SK-N-SH treated with all-trans-retinoic acid at 6 μM for 48 hours (cell line): ENCODE results near the gene KIF2C.

Experiments
- ATAC-seq: fragments of 200-7000 bp; cut with Tn5 transposase; 3 replicates; pipeline ENCODE4 v1.9.1; 2020; ENCODE audit warnings: mild to moderate bottlenecking, moderate library complexity
- CSDC2 ChIP-seq: fragments of 250-450 bp; sonication (Bioruptor Pico); IDR thresholded peaks from 2 replicates; pipeline ENCODE4 v1.5.0; 2020; ENCODE audit warnings: mild to moderate bottlenecking, moderate library complexity
- ESRRG ChIP-seq: fragments of 250-450 bp; sonication (Bioruptor Pico); IDR thresholded peaks from 2 replicates; pipeline ENCODE4 v1.6.1; 2021; ENCODE audit warnings: mild to moderate bottlenecking
- ISL1 ChIP-seq: fragments of 250-450 bp; sonication (Bioruptor Pico); IDR thresholded peaks from 2 replicates; pipeline ENCODE4 v2.1.2; 2022; ENCODE audit warnings: mild to moderate bottlenecking, moderate library complexity
- OSR1 ChIP-seq: fragments of 250-450 bp; sonication (Bioruptor Pico); IDR thresholded peaks from 2 replicates; pipeline ENCODE4 v1.8.0; 2022; ENCODE audit warnings: moderate library complexity, mild to moderate bottlenecking, inconsistent platforms
- RARB ChIP-seq: fragments of 250-450 bp; sonication (Bioruptor Pico); IDR thresholded peaks from 2 replicates; pipeline ENCODE4 v1.8.0; 2021; ENCODE audit warnings: mild to moderate bottlenecking, moderate library complexity
- SNAI2 ChIP-seq: fragments of 250-450 bp; sonication (Bioruptor Pico); IDR thresholded peaks from 2 replicates; pipeline ENCODE4 v1.5.0; 2020; ENCODE audit warnings: mild to moderate bottlenecking, moderate library complexity
- TCF4 ChIP-seq: fragments of 250-450 bp; sonication (Bioruptor Pico); IDR thresholded peaks from 2 replicates; pipeline ENCODE4 v1.8.0; 2021; ENCODE audit warnings: mild to moderate bottlenecking, moderate library complexity, borderline replicate concordance
- ZC3H10 ChIP-seq: fragments of 250-450 bp; sonication (Bioruptor Pico); IDR thresholded peaks from 2 replicates; pipeline ENCODE4 v1.5.1; 2021; ENCODE audit warnings: mild to moderate bottlenecking, moderate library complexity
- ZFP3 ChIP-seq: fragments of 250-450 bp; sonication (Bioruptor Pico); IDR thresholded peaks from 2 replicates; pipeline ENCODE4 v1.5.0; 2020; ENCODE audit warnings: mild to moderate bottlenecking, moderate library complexity
- ZNF565 ChIP-seq: fragments of 450-650 bp; formaldehyde crosslinking; conservative IDR thresholded peaks from 2 replicates; pipeline ENCODE4 v1.5.0; 2020; ENCODE audit warnings: low read depth, mild to moderate bottlenecking, moderate library complexity
- ZNF70 ChIP-seq: fragments of 450-650 bp; formaldehyde crosslinking; IDR thresholded peaks from 2 replicates; pipeline ENCODE4 v1.5.0; 2020; ENCODE audit warnings: mild to moderate bottlenecking, moderate library complexity
- TF ChIP-seq, protein P1 (sequence below): fragments of 250-450 bp; sonication (Bioruptor Pico); IDR thresholded peaks from 2 replicates; pipeline ENCODE4 v1.5.0; 2020; ENCODE audit warnings: mild to moderate bottlenecking, moderate library complexity
- TF ChIP-seq, protein P2 (sequence below): fragments of 250-450 bp; sonication (Bioruptor Pico); IDR thresholded peaks from 2 replicates; pipeline ENCODE4 v1.5.1; 2020; ENCODE audit warnings: low read depth, mild to moderate bottlenecking, moderate library complexity
- TF ChIP-seq, protein P3 (sequence below): fragments of 250-450 bp; sonication (Bioruptor Pico); IDR thresholded peaks from 2 replicates; pipeline ENCODE4 v1.8.0; 2020; ENCODE audit warnings: mild to moderate bottlenecking, moderate library complexity, borderline replicate concordance
- TF ChIP-seq, protein P4 (sequence below): fragments of 250-450 bp; sonication (Bioruptor Pico); IDR thresholded peaks from 2 replicates; pipeline ENCODE4 v1.8.0; 2021; ENCODE audit warnings: low read depth, mild to moderate bottlenecking, moderate library complexity, borderline replicate concordance

Gene KIF2C

DNA sequence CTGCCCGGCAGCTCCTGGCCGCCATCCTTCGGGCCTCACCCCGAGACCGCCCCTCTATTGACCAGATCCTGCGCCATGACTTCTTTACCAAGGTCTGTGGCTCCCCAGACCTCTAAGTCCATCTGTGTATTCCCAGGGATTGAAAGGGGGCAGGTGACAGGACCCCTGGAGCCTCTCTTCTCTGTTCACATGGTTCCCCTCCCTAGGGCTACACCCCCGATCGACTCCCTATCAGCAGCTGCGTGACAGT lies 63.4 kb downstream of the KIF2C start:
- no peak for ATAC-seq
- TF ChIP-seq ISL1 (CRISPR knock-in tag), result no peak
- TF ChIP-seq CSDC2, result no peak
- TF ChIP-seq TCF4 (CRISPR knock-in tag), result no peak

DNA sequence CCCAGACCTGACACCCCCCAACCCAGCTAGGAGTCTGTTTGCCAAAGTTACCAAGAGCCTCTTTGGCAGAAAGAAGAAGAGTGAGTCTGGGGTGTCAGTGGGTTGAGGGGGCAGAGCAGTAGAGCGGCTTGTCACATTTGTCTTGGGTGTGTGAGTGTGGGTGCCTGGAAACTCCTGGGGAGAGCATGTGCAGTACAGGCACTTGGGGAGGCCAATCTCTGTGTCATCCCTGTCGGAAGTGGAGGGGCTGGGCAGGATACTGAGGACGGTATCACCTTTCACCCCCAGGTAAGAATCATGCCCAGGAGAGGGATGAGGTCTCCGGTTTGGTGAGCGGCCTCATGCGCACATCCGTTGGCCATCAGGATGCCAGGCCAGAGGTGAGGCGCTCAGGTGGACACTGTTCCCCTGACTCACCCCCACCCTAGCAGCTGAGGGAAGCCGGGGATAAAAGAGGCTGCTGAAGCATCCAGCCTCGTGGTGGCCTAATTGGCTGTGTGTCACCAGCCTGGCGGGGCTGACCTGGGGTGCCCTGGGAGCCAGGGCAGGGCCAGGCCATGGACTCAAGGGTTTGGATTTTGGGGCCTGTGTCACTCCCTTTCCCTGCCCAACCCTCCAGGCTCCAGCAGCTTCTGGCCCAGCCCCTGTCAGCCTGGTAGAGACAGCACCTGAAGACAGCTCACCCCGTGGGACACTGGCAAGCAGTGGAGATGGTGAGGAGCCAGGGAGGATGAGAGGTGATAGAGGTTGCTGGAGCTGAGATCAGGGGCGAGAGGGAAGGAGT lies 63.9 kb downstream of the KIF2C start:
- TF ChIP-seq OSR1 (CRISPR knock-in tag) (no peak), ISL1 (CRISPR knock-in tag) (no peak), ZC3H10 (CRISPR knock-in tag) (no peak), ESRRG (no peak), ZNF565 (CRISPR knock-in tag) (no peak), ZNF70 (CRISPR knock-in tag) (no peak), SNAI2 (no peak)
- TF ChIP-seq, protein P1, sequence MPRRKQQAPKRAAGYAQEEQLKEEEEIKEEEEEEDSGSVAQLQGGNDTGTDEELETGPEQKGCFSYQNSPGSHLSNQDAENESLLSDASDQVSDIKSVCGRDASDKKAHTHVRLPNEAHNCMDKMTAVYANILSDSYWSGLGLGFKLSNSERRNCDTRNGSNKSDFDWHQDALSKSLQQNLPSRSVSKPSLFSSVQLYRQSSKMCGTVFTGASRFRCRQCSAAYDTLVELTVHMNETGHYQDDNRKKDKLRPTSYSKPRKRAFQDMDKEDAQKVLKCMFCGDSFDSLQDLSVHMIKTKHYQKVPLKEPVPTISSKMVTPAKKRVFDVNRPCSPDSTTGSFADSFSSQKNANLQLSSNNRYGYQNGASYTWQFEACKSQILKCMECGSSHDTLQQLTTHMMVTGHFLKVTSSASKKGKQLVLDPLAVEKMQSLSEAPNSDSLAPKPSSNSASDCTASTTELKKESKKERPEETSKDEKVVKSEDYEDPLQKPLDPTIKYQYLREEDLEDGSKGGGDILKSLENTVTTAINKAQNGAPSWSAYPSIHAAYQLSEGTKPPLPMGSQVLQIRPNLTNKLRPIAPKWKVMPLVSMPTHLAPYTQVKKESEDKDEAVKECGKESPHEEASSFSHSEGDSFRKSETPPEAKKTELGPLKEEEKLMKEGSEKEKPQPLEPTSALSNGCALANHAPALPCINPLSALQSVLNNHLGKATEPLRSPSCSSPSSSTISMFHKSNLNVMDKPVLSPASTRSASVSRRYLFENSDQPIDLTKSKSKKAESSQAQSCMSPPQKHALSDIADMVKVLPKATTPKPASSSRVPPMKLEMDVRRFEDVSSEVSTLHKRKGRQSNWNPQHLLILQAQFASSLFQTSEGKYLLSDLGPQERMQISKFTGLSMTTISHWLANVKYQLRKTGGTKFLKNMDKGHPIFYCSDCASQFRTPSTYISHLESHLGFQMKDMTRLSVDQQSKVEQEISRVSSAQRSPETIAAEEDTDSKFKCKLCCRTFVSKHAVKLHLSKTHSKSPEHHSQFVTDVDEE, result no peak
- TF ChIP-seq, protein P2, sequence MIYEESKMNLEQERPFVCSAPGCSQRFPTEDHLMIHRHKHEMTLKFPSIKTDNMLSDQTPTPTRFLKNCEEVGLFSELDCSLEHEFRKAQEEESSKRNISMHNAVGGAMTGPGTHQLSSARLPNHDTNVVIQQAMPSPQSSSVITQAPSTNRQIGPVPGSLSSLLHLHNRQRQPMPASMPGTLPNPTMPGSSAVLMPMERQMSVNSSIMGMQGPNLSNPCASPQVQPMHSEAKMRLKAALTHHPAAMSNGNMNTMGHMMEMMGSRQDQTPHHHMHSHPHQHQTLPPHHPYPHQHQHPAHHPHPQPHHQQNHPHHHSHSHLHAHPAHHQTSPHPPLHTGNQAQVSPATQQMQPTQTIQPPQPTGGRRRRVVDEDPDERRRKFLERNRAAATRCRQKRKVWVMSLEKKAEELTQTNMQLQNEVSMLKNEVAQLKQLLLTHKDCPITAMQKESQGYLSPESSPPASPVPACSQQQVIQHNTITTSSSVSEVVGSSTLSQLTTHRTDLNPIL (CRISPR knock-in tag), result no peak
- TF ChIP-seq, protein P3, sequence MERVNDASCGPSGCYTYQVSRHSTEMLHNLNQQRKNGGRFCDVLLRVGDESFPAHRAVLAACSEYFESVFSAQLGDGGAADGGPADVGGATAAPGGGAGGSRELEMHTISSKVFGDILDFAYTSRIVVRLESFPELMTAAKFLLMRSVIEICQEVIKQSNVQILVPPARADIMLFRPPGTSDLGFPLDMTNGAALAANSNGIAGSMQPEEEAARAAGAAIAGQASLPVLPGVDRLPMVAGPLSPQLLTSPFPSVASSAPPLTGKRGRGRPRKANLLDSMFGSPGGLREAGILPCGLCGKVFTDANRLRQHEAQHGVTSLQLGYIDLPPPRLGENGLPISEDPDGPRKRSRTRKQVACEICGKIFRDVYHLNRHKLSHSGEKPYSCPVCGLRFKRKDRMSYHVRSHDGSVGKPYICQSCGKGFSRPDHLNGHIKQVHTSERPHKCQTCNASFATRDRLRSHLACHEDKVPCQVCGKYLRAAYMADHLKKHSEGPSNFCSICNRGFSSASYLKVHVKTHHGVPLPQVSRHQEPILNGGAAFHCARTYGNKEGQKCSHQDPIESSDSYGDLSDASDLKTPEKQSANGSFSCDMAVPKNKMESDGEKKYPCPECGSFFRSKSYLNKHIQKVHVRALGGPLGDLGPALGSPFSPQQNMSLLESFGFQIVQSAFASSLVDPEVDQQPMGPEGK (CRISPR knock-in tag), result no peak
- ATAC-seq, result no peak

DNA sequence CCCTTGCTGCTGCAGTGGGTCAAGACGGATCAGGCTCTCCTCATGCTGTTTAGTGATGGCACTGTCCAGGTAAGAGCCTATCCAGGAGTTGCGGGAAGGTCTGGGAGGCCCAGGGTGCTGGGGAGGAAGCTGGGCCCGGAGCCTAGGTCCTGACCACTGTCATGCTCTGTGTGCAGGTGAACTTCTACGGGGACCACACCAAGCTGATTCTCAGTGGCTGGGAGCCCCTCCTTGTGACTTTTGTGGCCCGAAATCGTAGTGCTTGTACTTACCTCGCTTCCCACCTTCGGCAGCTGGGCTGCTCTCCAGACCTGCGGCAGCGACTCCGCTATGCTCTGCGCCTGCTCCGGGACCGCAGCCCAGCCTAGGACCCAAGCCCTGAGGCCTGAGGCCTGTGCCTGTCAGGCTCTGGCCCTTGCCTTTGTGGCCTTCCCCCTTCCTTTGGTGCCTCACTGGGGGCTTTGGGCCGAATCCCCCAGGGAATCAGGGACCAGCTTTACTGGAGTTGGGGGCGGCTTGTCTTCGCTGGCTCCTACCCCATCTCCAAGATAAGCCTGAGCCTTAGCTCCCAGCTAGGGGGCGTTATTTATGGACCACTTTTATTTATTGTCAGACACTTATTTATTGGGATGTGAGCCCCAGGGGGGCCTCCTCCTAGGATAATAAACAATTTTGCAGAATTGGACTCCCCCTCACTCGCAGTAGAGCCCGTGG lies 65.8 kb downstream of the KIF2C start:
- no peak for ATAC-seq
- no peak for TF ChIP-seq ESRRG

DNA sequence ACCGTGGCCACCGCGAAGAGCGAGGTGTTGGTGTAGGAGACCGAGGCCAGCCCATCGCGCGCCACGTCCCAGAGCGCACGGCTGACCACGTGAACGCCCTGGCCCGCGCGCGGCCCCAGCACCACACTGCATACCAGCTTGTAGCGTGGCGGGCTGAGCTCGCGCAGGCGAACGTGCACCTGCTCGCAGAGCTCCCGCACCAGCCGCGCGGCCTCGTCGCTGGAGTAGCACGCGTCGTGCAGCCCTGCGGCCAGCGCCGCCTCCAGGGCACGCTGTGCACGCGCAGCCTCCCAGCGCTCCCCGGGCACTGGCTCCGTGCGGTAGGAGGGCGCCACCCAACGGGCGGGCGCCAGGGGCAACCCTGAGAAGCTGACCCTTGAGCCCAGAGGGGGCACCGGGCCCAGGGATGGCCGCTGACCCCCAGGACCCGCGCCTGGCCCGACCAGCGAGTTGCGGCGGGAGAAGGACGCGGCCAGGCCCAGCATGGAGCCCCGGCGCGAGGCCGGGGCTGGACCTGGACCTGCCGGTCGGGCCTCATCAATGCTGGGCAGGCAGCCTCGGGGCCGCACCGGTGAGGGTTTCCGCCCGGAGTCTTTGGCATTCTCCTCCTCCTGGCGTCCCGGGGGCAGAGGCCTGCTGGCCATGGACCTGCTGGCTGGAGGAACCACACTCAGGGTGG lies 66.5 kb downstream of the KIF2C start:
- ATAC-seq, result no peak
- TF ChIP-seq TCF4 (CRISPR knock-in tag) (no peak), RARB (CRISPR knock-in tag) (no peak), CSDC2 (no peak), OSR1 (CRISPR knock-in tag) (no peak), ZFP3 (CRISPR knock-in tag) (no peak), ZC3H10 (CRISPR knock-in tag) (no peak), ZNF70 (CRISPR knock-in tag) (no peak), ZNF565 (CRISPR knock-in tag) (no peak)
- TF ChIP-seq, protein P1, result no peak
- TF ChIP-seq, protein P3 (CRISPR knock-in tag), result no peak
- TF ChIP-seq, protein P4, sequence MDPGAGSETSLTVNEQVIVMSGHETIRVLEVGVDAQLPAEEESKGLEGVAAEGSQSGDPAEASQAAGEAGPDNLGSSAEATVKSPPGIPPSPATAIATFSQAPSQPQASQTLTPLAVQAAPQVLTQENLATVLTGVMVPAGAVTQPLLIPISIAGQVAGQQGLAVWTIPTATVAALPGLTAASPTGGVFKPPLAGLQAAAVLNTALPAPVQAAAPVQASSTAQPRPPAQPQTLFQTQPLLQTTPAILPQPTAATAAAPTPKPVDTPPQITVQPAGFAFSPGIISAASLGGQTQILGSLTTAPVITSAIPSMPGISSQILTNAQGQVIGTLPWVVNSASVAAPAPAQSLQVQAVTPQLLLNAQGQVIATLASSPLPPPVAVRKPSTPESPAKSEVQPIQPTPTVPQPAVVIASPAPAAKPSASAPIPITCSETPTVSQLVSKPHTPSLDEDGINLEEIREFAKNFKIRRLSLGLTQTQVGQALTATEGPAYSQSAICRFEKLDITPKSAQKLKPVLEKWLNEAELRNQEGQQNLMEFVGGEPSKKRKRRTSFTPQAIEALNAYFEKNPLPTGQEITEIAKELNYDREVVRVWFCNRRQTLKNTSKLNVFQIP (CRISPR knock-in tag), result no peak
- TF ChIP-seq, protein P2 (CRISPR knock-in tag), result no peak
